Activated CD4-positive, alpha-beta T cell treated with anti-CD3 and anti-CD28 coated beads, Interleukin-2, amount 50 U/mL, for 1 hour (primary cell): ENCODE measurements around the gene TEAD1.
A peak's percentile ranks its signal among the peaks of the same experiment; 100 is the strongest.

ENCODE experiments used
- DNase-seq: peaks from one replicate; pipeline ENCODE4 v3.0.0-alpha.2; 2020

The TEAD1 gene

DNA sequence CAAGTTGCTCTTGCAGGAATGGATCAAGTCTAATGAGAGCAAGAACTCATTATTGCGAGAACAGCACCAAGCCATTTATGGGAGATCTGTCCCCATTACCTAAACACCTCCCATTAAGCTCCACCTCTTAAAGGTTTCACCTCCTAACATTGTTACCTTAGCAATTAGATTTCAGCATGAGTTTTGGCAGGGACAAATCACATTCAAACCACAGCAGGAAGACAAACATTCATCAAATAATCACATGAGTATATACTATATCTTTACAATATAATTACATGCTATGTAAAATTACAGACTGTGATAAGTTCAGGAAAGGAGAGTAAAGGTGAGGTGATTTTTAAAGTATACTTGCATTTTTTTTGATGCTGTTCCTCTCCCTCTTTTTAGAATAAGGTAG, 6.6 kb upstream of the TEAD1 start:
- DNase-seq = no peak

- no peak for DNase-seq
Observed at GRCh38 chr11:12668166-12668565, 6.1 kb upstream of the TEAD1 start.

DNA sequence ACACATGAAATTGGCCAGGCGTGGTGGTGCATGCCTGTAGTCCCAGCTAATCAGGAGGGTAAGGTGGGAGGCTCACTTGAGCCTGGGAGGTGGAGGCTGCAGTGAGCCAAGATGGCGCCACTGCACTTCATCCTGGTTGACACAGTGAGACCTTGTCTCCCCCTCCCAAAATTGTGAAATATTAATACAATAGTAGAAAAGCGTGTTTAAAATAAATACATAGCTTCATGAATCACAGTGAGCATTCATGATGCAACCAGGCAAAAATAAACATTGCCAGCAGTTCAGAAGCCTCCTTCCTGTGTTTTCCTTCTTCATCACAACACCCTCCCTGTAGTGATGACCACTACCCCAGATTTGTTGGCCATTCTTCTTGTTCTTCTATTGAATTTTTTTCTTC, 4.3 kb upstream of the TEAD1 start:
- DNase-seq = no peak

DNA sequence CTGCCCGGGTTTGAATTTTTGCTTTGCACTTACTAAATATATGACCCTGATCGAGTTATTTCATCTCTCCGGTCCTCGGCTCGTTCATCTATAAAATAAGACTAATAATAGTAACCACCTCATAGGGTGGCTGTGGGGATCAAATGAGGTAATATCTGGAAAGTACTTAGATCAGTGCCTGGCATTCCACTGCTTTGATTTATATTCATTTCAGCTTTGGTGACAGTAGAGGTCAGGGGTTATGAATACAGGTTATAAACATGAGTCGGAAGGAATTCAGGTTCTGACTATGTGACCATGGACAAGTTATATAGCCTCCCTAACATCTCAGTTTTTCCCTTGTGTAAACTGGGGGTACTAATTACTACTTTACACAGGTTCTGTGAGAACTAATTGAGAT, 2.9 kb upstream of the TEAD1 start:
- no peak for DNase-seq

DNA sequence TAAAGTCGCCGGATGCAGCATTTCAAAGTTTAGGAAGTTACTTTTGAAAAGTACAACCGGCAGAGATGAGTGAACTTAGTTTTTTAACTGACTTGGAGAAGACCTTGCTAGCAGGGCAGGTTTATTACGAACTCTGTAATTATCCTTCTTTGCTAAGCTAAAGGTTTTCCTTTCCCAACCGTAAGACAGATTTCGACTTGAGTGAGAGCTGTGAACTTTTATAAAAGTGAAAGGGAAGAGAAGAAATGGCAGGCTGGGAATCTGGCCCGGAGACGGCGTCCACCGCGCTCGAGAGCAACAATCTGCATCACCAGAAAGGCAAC, 659 bp upstream of the TEAD1 start:
- no peak for DNase-seq

DNA sequence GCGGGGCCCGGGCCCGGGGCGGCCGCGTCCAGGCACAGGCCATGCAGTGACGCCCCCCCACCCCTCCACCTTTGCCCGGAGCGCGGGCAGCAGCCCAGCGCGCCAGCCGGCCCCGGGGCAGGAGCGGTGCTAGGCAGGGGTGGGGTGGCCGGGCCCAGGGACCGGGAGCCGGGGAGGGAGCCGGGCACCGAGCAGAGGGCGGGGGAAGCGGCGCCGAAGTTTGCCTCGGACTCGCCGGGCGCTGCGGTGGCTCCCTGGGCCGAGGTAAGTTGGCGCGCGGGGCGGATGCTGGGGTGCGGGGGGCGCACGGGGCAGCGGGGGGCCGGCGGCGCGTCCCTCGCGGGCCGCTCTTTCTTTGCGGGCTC, 332 bp downstream of the TEAD1 start:
- peak; percentile 7 for DNase-seq

GRCh38 chr11:12674936-12675696, 895 bp downstream of the TEAD1 start:
- no peak for DNase-seq

GRCh38 chr11:12675951-12676711, 1.9 kb downstream of the TEAD1 start:
- no peak for DNase-seq

DNA sequence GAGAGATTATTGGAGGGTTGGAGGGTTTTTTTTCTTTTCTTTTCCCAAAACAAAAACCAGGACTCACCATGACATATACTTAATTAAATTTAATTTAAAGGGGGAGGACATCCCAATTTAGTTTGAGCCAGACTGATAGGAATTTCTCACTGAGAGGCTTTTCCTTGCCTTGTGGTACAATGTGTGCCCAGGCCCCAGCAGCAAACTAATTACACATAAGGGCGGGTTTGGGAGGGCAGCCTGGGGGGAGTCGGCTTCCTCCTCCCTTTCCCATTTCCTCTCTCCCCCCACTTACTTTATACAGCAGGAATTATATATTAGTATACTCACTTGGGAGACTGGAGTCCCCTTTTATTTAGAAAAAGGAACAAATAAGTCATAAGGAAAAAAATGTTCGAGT, 2.9 kb downstream of the TEAD1 start:
- DNase-seq = no peak

GRCh38 chr11:12678092-12678491, 3.9 kb downstream of the TEAD1 start:
- DNase-seq = no peak

- DNase-seq = no peak
Observed at GRCh38 chr11:12678991-12679390, 4.8 kb downstream of the TEAD1 start.

GRCh38 chr11:12679471-12679870, 5.2 kb downstream of the TEAD1 start:
- no peak for DNase-seq

DNA sequence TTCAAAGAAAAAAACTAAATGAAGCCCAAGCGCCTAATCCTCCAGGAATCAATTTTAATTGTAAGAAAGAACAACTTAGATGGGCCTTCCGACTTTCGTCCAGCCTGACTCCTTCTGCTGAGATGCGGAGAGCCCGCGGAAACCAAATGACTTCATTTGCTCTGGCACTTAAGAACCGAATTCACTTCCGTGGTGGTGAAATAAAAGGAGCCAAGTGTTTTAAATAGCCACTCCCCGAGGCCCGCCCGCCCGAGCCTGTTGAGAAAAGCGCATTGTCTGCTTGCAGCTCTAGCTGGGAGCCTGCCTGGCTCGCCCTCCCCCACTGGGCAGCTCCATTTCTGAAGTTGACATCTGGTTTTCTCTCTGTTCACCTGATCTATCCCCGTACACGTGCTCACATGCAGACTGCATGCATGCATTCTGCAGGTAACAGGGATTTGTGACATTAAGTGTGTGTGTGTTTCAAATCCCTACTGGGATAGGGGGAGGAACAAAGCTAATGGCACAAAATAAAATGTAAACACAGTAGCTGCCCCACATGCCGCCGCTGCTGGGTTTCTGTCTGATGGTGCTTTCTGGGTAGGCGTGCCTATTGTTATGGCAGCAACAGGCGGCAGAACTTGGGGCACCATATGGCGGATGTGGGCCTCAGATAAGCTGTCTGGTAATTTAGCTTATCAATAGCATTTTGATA, 6.2 kb downstream of the TEAD1 start:
- peak; percentile 7 for DNase-seq

- DNase-seq = no peak
Observed at GRCh38 chr11:12680940-12681258, 6.7 kb downstream of the TEAD1 start.

DNA sequence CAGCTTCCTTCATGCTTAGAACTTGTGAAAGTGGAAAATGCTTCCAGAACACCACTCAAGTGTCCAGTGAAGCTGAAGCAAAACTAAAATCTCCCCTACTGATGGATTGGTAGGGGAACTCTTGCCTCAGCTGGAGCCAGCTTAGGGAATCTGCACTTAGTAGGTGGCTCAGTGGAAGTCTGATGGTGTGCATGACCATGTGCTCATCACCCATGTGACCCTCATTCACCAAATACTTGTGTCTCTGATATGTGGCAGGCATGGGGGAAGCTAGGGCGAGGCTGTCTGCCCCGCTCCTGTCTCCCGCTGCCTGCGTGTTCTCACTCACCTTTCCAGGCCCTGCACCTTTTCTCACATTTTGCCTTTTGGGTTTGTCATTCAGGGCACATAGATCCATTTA, 7.2 kb downstream of the TEAD1 start:
- DNase-seq = no peak

GRCh38 chr11:12682288-12682687, 8.1 kb downstream of the TEAD1 start:
- DNase-seq = no peak

GRCh38 chr11:12682737-12683500, 8.7 kb downstream of the TEAD1 start:
- DNase-seq = no peak

DNA sequence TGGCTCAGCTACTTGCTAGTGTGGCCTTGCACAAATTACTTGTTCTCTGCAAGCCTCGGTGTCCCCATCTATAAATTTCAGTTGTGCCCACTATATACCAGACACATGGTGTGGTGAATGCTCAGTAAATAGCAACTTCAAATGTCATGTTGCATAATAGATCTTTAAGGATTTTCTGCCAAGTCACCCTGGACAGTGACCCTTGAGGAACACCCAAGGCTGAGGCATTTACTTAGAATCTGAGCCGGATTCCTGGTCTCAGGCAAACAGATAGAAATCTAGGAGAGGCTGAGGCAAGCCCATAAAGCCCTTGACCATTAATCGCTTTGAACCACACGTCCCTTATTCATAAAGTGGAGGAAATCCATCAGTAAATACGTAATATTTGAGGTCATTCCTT, 9.7 kb downstream of the TEAD1 start:
- DNase-seq = no peak

DNA sequence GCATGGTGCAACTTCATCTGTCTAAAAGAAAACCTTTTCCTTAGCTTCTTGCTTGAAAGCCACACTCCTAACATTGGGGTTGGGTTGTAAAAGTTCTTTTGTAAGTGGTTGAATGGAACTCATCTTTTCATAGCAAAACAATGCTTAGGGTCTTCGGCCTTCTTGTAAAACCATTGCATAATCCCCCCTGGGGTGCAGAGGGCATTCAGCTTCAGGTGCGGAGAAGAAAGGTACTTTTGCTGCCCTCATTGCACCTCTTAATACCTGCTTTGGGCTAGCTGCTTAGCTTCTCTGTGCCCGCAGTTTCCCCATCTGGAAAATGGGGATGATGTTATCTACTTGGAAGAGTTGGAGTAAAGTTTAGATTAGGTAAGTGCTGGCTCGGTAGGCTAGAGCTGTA, 10.1 kb downstream of the TEAD1 start:
- no peak for DNase-seq

GRCh38 chr11:12684816-12685215, 10.6 kb downstream of the TEAD1 start:
- no peak for DNase-seq

- DNase-seq = no peak
Observed at GRCh38 chr11:12685229-12685628, 11.0 kb downstream of the TEAD1 start.

DNA sequence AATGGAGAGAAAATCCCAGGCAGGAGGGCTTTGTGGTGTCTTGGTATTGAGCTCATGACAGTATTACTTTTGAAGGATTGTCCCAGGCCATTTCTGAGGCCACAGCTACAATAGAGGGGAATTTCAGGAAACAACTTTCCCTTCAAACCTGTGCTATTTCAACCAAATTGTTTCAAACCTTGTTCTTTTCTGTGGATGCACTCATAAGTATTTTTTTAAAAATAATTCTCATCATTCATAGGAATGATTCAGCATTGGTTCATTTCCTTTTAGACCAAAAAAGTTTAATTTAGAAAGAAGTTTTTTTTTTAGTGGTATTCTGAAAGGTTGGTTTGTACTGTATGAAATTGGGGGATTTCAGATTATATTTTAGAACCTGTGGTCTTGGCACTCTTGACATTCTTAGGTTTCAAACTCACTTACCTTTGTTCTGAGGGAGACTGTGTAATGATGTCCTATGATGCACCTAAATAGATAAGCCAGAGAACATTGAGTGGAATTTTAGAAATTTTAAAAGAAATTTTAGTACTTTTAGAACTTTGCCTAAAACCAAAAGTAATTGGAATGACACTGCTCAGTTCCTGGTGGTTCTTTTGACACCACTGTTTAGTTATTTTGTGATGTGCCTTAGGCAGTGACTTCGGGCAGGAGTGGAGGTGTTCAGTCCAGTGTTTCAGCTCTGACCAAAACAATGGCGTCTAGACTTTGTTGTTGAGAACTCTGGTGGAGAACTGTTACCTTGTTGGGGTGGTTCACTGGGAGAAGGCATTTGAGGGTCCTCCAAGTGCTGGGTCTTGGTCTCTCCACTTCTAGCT, 12.2 kb downstream of the TEAD1 start:
- no peak for DNase-seq

- DNase-seq = no peak
Observed at GRCh38 chr11:12687216-12687623, 13.0 kb downstream of the TEAD1 start.
